Tongue (tissue), 2 donors: ENCODE results near the gene TMEM245. TPM values are rescaled to one million over a fixed set of nuclear protein-coding genes. Genes with fewer than 3 reads are reported as not detected.
"Not testable (repeated sequence)": the region's sequence is repeated elsewhere in the genome, so short reads cannot be mapped to it uniquely, and the experiment has no call there.

Experiments
- DNase-seq: peaks from one replicate; pipeline ENCODE4 v3.0.0-alpha.2; 2015
- total RNA-seq: library from RNA; depleted of rRNA; stranded (reverse); fragments of >200 nt; gene quantifications from one replicate; pipeline ENCODE4 v1.2.3, GENCODE V29; 2014

The TMEM245 gene
- total RNA-seq, 1 donor from 2014 or later = 79.0 TPM

GRCh38 chr9:109132567-109133021, 12.8 kb upstream of the TMEM245 start:
- no peak for DNase-seq

- no peak for DNase-seq
Measured at GRCh38 chr9:109129470-109130197, 9.9 kb upstream of the TMEM245 start.

GRCh38 chr9:109126671-109127070, 6.9 kb upstream of the TMEM245 start:
- not testable (repeated sequence) for DNase-seq

- DNase-seq = no peak
Measured at GRCh38 chr9:109124121-109124520, 4.4 kb upstream of the TMEM245 start.

GRCh38 chr9:109122726-109123621, 3.2 kb upstream of the TMEM245 start:
- no peak for DNase-seq

GRCh38 chr9:109121232-109121796, 1.6 kb upstream of the TMEM245 start:
- no peak for DNase-seq

- no peak for DNase-seq
Measured at GRCh38 chr9:109120204-109120789, 550 bp upstream of the TMEM245 start.

- DNase-seq = peak; percentile 32
Measured at GRCh38 chr9:109118808-109119438, 824 bp downstream of the TMEM245 start.

GRCh38 chr9:109117856-109118807, 1.6 kb downstream of the TMEM245 start:
- no peak for DNase-seq

- no peak for DNase-seq
Measured at GRCh38 chr9:109115931-109116526, 3.7 kb downstream of the TMEM245 start.

GRCh38 chr9:109114670-109115069, 5.1 kb downstream of the TMEM245 start:
- no peak for DNase-seq

GRCh38 chr9:109113892-109114609, 5.7 kb downstream of the TMEM245 start:
- no peak for DNase-seq

GRCh38 chr9:109113254-109113653, 6.5 kb downstream of the TMEM245 start:
- no peak for DNase-seq

GRCh38 chr9:109110329-109111021, 9.3 kb downstream of the TMEM245 start:
- DNase-seq = no peak

GRCh38 chr9:109109967-109110328, 9.8 kb downstream of the TMEM245 start:
- DNase-seq = no peak

GRCh38 chr9:109108318-109108717, 11.4 kb downstream of the TMEM245 start:
- DNase-seq = no peak

GRCh38 chr9:109107402-109108240, 12.1 kb downstream of the TMEM245 start:
- DNase-seq = no peak

- DNase-seq = no peak
Measured at GRCh38 chr9:109101810-109102209, 17.9 kb downstream of the TMEM245 start.
